Suppressor macrophage treated with lipopolysaccharide for 4 hours (primary cell): ENCODE measurements around the gene FKBP1A.

Experiments used
- DNase-seq: peaks from one replicate; pipeline ENCODE4 v3.0.0-alpha.2; 2020

Gene FKBP1A

GRCh38 chr20:1392693-1393506, at the start of gene FKBP1A:
Gene FKBP1A, minus strand, starts transcription at chr20:1393054. Its CDS starts 56 bp downstream, at chr20:1392998.
- peak; percentile 95 for DNase-seq

DNA sequence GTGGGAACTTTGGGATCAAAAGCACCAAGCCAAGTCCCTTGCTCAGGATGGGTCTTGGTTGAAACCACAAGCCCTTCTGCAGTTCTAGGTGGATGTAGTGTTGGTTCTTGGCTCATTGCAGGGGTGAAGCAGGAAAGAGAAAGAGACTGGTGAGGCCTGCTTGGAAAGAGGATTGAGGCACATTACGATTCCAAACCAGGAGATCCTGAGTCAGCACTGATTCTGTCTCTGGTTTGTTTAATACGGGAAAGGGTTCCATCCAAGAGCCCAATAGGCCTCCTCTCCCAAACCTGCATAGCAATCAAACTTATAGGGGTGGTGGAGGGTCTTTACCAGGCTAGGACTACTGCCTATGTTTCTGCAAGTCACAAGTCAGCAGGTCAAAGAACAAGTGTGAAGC, 49.5 kb upstream of the FKBP1A start:
- no peak for DNase-seq

DNA sequence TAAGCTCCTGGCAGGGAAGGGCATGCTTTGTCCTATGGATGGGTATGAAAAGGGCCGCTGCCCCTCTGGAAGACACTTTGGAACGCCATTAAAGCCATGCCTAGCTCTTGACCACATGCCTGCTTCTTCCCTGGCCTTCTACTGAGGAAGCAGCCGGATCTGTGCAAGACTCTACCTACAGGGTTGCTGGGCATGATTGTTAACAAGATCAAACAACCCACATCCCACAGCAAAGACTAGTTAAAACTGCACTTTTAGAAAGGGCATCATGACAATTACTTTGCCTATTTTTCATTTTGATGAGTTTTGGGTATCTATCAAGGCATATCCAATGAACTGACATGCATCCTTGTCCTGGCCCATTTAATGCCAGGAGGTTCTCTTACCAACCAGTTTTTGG, 48.3 kb upstream of the FKBP1A start:
- no peak for DNase-seq

GRCh38 chr20:1440024-1440423, 47.2 kb upstream of the FKBP1A start:
- no peak for DNase-seq

- no peak for DNase-seq
Measured at GRCh38 chr20:1438361-1438760, 45.5 kb upstream of the FKBP1A start.

GRCh38 chr20:1437235-1437904, 44.5 kb upstream of the FKBP1A start:
- peak; percentile 84 for DNase-seq

DNA sequence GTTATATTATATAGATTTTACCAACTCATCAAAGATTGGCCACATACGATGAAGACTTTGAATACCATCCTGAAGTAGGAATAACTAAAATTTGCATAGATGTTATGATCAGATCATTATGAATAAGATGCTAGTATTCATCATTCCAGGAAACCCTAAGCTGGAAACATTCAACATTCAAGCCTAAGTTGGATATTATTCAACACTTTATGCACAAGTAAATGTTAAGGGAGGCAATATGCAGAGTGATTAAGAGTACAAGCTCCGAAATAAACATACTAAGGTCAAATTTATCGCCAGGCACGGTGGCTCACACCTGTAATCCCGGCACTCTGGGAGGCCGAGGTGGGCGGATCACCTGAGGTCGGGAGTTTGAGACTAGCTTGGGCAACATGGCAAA, 43.4 kb upstream of the FKBP1A start:
- no peak for DNase-seq

GRCh38 chr20:1435337-1435699, 42.5 kb upstream of the FKBP1A start:
- no peak for DNase-seq

GRCh38 chr20:1434571-1435336, 41.9 kb upstream of the FKBP1A start:
- DNase-seq = peak; percentile 90

DNA sequence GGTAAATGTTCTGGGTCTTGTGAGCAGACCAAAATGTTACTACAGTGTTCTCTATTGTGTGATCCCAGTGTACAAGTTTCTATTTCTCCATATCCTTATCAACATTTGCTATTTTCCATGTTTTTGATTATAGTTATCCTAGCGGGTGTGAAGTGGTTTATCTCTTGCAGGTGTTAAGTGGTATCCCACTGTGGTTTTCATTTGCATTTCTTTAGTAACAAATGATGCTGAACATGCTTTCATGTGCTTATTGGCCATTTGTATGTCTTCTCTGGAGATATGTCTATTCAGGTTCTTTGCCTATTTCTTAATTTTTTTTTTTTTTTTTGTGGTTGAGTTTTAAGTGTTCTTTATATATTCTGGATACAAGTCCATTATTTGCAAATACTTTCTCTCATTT, 38.3 kb upstream of the FKBP1A start:
- DNase-seq = no peak

- DNase-seq = peak; percentile 75
Measured at GRCh38 chr20:1430004-1430451, 37.2 kb upstream of the FKBP1A start.

GRCh38 chr20:1429143-1429728, 36.4 kb upstream of the FKBP1A start:
- DNase-seq = no peak

- no peak for DNase-seq
Measured at GRCh38 chr20:1427457-1428054, 34.7 kb upstream of the FKBP1A start.

GRCh38 chr20:1426231-1426849, 33.5 kb upstream of the FKBP1A start:
- DNase-seq = no peak

- DNase-seq = no peak
Measured at GRCh38 chr20:1424336-1424735, 31.5 kb upstream of the FKBP1A start.

DNA sequence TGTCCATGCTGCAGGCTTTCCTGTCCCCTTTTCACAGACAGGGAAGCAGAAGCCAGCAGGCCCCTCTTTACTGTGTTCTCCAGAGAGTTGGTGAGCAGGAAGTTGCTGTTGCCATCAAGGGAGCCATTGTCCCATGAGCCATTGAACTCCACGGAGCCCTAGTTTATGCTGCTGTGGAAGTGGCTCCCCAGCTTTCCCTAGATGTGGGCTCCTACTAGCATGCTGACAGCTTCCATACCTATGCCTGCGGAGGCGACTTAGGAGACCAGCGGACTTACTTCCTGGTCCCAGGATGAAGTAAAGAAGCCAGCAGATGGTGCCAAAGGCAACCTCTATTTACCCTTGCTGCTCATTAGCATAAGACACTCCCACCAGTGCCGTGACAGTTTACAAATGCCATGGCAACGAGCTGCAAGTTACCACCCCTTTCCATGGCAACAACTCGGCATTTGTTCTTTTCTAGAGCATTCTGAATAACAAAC, 30.8 kb upstream of the FKBP1A start:
- DNase-seq = peak; percentile 59

- no peak for DNase-seq
Measured at GRCh38 chr20:1423206-1423605, 30.4 kb upstream of the FKBP1A start.

- DNase-seq = no peak
Measured at GRCh38 chr20:1422753-1423152, 29.9 kb upstream of the FKBP1A start.

DNA sequence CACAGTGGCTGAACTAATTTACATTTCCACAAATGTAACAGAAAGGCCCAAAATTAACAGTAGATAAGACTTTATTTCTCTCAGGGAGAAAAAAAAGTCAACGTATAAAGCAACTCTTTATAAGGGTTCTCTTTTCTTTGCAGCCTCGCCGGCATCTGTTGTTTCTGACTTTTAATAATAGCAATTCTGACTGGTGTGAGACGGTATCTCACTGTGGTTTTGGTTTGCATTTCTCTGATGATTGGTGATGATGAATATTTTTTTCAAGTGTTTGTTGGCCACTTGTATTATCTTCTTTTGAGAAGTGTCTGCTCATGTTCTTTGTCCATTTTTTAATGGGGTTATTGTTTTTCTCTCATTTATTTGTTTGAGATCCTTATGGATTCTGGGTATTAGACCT, 27.2 kb upstream of the FKBP1A start:
- DNase-seq = no peak

DNA sequence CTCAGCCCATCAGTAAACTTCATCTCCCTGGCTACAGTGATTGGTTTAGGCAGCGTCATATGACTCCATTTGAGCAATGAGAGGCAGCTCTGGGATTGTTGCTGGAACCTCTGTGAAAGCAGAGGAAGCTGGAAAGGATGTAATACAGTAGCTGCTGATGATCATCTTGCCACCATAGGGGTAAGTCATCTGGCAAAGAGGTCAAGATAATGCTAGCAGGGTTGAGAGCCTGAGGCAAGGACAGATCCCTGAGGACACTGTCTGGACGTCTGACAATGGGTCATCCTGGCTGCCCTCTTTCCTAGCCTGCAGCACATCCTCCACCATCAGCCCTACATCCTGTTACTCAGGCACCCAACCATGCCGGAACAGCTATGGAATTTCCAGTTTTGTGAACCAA, 25.5 kb upstream of the FKBP1A start:
- DNase-seq = no peak

GRCh38 chr20:1417790-1418189, 24.9 kb upstream of the FKBP1A start:
- DNase-seq = no peak

GRCh38 chr20:1417273-1417672, 24.4 kb upstream of the FKBP1A start:
- DNase-seq = no peak
